ENCODE measurements around the gene PCED1A.

The PCED1A gene

GRCh38 chr20:2840138-2840966 is at the start of gene PCED1A, which contains the start of gene VPS16:
PCED1A (minus strand) TSS chr20:2840655; CDS start chr20:2839912, 743 bp downstream.
VPS16 (plus strand) TSS chr20:2840745; CDS start chr20:2840775, 30 bp downstream.
- DNase-seq (ENCODE audit: low read depth) = peak; percentile 82

- DNase-seq (ENCODE audit: low read depth) = no peak
These were observed 49.3 kb upstream of the PCED1A start for GRCh38 chr20:2889797-2890196.

GRCh38 chr20:2889209-2889608 is 48.8 kb upstream of the PCED1A start:
- DNase-seq (ENCODE audit: low read depth) = no peak

- DNase-seq (ENCODE audit: low read depth) = no peak
These were observed 47.9 kb upstream of the PCED1A start for GRCh38 chr20:2888224-2888955.

- DNase-seq (ENCODE audit: low read depth) = no peak
These were observed 47.3 kb upstream of the PCED1A start for GRCh38 chr20:2887715-2888114.

GRCh38 chr20:2883726-2884637 is 43.5 kb upstream of the PCED1A start:
- DNase-seq (ENCODE audit: low read depth) = no peak

- DNase-seq (ENCODE audit: low read depth) = no peak
These were observed 40.2 kb upstream of the PCED1A start for GRCh38 chr20:2880650-2881049.

GRCh38 chr20:2879146-2879545 is 38.7 kb upstream of the PCED1A start:
- DNase-seq (ENCODE audit: low read depth) = no peak

- no peak for DNase-seq (ENCODE audit: low read depth)
These were observed 38.1 kb upstream of the PCED1A start for GRCh38 chr20:2878515-2878914.

- no peak for DNase-seq (ENCODE audit: low read depth)
These were observed 35.3 kb upstream of the PCED1A start for GRCh38 chr20:2875690-2876203.

GRCh38 chr20:2874456-2874855 is 34.0 kb upstream of the PCED1A start:
- no peak for DNase-seq (ENCODE audit: low read depth)

- DNase-seq (ENCODE audit: low read depth) = peak; percentile 49
These were observed 33.2 kb upstream of the PCED1A start for GRCh38 chr20:2873747-2874041.

- peak; percentile 84 for DNase-seq (ENCODE audit: low read depth)
These were observed 32.7 kb upstream of the PCED1A start, which contains the start of gene PTPRA for GRCh38 chr20:2873010-2873746. PTPRA (plus strand) TSS chr20:2873481; CDS start chr20:2964278, 90,797 bp downstream.

GRCh38 chr20:2872459-2873009 is 32.1 kb upstream of the PCED1A start:
- DNase-seq (ENCODE audit: low read depth) = peak; percentile 60

- peak; percentile 13 for DNase-seq (ENCODE audit: low read depth)
These were observed 31.4 kb upstream of the PCED1A start for GRCh38 chr20:2871661-2872458.

GRCh38 chr20:2871111-2871465 is 30.6 kb upstream of the PCED1A start:
- DNase-seq (ENCODE audit: low read depth) = no peak

- DNase-seq (ENCODE audit: low read depth) = no peak
These were observed 28.9 kb upstream of the PCED1A start for GRCh38 chr20:2869381-2869780.

- DNase-seq (ENCODE audit: low read depth) = no peak
These were observed 26.8 kb upstream of the PCED1A start for GRCh38 chr20:2867081-2867864.

- no peak for DNase-seq (ENCODE audit: low read depth)
These were observed 25.8 kb upstream of the PCED1A start for GRCh38 chr20:2866236-2866635.

All from activated T-helper 1 cell treated with Interleukin-2 at 50 U/mL for 16 hours (primary cell).